Measurements from ENCODE around the gene RRAS2. TPM values are rescaled to one million over a fixed set of nuclear protein-coding genes. Genes with fewer than 3 reads are reported as not detected.

Gene RRAS2
- total RNA-seq, 1 experiment from 2014 or later: 158 TPM

DNA sequence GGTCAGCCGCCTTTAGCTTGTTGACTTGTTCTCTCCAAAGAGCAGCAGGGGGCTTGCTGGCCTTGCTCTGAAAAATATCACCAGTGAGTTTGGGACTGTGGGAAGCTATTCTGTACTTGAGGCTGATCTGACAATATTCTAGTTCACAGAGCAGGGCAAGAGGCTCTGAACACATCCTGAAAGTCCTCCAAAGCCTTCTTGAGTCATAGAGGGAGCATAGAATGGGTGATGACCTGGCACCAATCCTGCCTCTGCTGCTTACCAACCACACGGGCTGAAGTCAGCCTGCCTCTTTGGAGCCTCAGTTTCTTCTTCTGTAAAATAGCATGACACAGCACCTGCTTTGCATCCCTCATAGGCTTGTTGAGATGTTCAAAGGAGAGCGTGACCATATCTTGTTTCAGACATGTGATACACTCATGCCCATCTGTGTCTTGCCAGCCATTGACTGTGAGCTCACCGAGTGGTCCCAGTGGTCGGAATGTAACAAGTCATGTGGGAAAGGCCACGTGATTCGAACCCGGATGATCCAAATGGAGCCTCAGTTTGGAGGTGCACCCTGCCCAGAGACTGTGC is 96.6 kb downstream of the RRAS2 start:
- Histone ChIP-seq H3K79me2 (ENCODE audit: insufficient read depth, low read length) (no peaks in the 10 kb centered on the region), H3K27ac (ENCODE audit: insufficient read length, low read depth, low read length) (no peak overlapping the region), H3T11ph (ENCODE audit: low read length) (no peak overlapping the region), H2BK120ac (ENCODE audit: low read depth, low read length, poor library complexity, severe bottlenecking) (no peak overlapping the region), H3K4me2 (ENCODE audit: insufficient read depth, insufficient read length, low read length) (no peak overlapping the region), H3K18ac (ENCODE audit: insufficient read length, low read depth, low read length) (no peak overlapping the region), H3K4ac (ENCODE audit: low read depth, low read length) (no peak overlapping the region), H2AK5ac (ENCODE audit: insufficient read length, low read length) (no peak overlapping the region), H4K5ac (ENCODE audit: insufficient read length, low read depth, low read length) (no peak overlapping the region), H3K23me2 (ENCODE audit: insufficient read length, low read depth, low read length, poor library complexity, severe bottlenecking) (no peaks in the 10 kb centered on the region), H2BK12ac (ENCODE audit: insufficient read length, low read depth, low read length) (no peak overlapping the region), H2BK15ac (ENCODE audit: low read depth, low read length) (no peak overlapping the region), H4K20me1 (ENCODE audit: control insufficient read depth, insufficient read depth, insufficient read length) (no peaks in the 10 kb centered on the region), H3K9ac (ENCODE audit: extremely low read depth, insufficient read length, low read length) (no peak overlapping the region), H3K27me3 (ENCODE audit: insufficient read depth, low read length) (no peaks in the 10 kb centered on the region), H2BK5ac (ENCODE audit: insufficient read length, low read length) (no peak overlapping the region), H3K79me1 (ENCODE audit: insufficient read depth, low read depth, low read length, poor library complexity, severe bottlenecking) (no peaks in the 10 kb centered on the region), H4K91ac (ENCODE audit: insufficient read length, low read depth, low read length) (no peak overlapping the region), H2BK20ac (ENCODE audit: low read depth, low read length, poor library complexity, severe bottlenecking) (no peak overlapping the region), H3K56ac (ENCODE audit: insufficient read length, low read depth, low read length) (no peak overlapping the region), H3K9me3 (ENCODE audit: control insufficient read depth, low read depth, low read length) (no peaks in the 10 kb centered on the region), H4K8ac (replicated peaks; ENCODE audit: insufficient read length, low read depth, low read length) (no peak overlapping the region), H2AFZ (ENCODE audit: low read length) (no peak overlapping the region), H3K23ac (ENCODE audit: insufficient read length, low read depth, low read length) (no peak overlapping the region), H3K4me1 (ENCODE audit: insufficient read depth, low read length) (no peaks in the 10 kb centered on the region), H3K14ac (ENCODE audit: insufficient read depth, low read length) (no peak overlapping the region)
- Mint-ChIP-seq H3K36me3 (ENCODE audit: insufficient read depth in 1 of 3, low read depth in 3 of 3) (peaks cover 22 to 38% (median 33%) of the 10 kb centered on the region in 3 experiments), H3K27ac (no peak overlapping the region), H3K4me1 (no peaks in the 10 kb centered on the region), H3K4me3 (no peak overlapping the region), H3K27me3 (ENCODE audit: low read depth) (peaks cover 10% of the 10 kb centered on the region), H3K9me3 (peaks cover 16 to 34% of the 10 kb centered on the region in 2 experiments; a peak in 4 of 5 replicates)
- no peak for TF ChIP-seq CTCF (conservative IDR thresholded peaks at IDR 0.05)
- no peak for DNase-seq
- WGBS (ENCODE audit: extremely low coverage, insufficient read length, low lambda C conversion rate): no CpG with 5 or more reads among the region's 8 CpGs

All from H9 (cell line).